HG02943 (cell line): Measurements from ENCODE around the gene ASZ1.

Experiments used
- ATAC-seq: cut with Tn5 transposase; IDR thresholded peaks from one replicate; pipeline ENCODE4 v1.9.1; 2021; ENCODE audit warnings: mild to moderate bottlenecking, low read depth, moderate library complexity; ENCODE audit not compliant: unreplicated experiment

ASZ1 gene

GRCh38 chr7:117347962-117348672, 79.2 kb downstream of the ASZ1 start:
- ATAC-seq, result peak; percentile 92

DNA sequence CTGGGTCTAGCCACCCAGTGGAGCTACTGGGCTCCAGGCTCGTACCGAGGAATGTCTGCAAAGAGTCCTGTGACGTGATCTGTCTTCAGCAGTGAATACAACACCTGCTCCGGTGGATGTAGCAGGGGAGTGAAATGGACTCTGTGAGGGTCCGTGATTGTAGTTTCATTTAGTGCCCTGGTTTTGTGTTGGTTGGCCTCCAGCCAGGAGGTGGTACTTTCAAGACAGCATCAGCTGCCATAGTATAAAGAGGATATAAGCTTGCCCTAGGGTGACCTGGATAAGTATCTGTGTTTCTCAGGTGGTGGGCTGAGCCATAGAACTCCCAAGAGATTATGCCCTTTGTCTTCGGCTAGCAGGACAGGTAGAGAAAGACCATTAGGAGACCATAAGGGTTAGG, 79.8 kb downstream of the ASZ1 start:
- ATAC-seq, result peak; percentile 16

DNA sequence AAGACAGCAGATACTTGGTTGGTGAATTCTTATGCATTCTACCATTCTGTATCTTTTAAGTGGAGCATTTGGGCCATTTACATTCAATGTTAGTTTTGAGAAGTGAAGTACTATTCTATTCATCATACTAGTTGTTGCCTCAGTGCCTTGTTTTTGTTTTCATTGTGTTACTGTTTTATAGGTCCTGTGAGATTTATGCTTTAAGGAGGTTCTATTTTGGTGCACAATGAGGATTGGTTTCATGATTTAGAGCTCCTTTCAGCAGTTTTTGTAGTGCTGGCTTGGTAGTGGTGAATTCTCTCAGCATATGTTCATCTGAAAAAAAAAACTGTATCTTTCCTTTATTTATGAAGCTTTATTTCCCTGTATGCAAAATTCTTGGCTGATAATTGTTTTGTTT, 81.1 kb downstream of the ASZ1 start:
- ATAC-seq, result no peak

- no peak for ATAC-seq
These were observed 89.3 kb downstream of the ASZ1 start for GRCh38 chr7:117338020-117338419.

DNA sequence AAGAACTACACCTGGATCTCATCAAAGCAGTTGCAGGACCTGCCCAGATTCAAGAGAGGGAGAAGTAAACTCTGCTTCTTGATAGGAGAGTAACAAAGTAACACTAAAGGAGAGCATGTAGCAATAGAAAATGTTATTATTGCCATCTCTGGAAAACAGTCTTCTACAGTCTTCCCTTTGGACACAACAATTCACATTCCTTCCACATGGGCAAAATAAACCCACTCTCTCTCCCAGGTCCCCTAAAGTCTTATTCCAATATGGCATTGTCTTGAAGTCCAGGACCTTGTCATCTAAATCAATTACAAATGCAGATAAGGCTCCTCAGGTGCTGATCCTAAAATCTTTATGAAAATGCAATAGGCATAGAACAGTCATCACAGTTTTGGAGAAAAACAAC, 94.1 kb downstream of the ASZ1 start:
- ATAC-seq, result no peak

GRCh38 chr7:117332031-117332430, 95.3 kb downstream of the ASZ1 start:
- ATAC-seq, result no peak

GRCh38 chr7:117325836-117326235, 101.5 kb downstream of the ASZ1 start:
- no peak for ATAC-seq

- no peak for ATAC-seq
These were observed 102.3 kb downstream of the ASZ1 start for GRCh38 chr7:117324960-117325359.

DNA sequence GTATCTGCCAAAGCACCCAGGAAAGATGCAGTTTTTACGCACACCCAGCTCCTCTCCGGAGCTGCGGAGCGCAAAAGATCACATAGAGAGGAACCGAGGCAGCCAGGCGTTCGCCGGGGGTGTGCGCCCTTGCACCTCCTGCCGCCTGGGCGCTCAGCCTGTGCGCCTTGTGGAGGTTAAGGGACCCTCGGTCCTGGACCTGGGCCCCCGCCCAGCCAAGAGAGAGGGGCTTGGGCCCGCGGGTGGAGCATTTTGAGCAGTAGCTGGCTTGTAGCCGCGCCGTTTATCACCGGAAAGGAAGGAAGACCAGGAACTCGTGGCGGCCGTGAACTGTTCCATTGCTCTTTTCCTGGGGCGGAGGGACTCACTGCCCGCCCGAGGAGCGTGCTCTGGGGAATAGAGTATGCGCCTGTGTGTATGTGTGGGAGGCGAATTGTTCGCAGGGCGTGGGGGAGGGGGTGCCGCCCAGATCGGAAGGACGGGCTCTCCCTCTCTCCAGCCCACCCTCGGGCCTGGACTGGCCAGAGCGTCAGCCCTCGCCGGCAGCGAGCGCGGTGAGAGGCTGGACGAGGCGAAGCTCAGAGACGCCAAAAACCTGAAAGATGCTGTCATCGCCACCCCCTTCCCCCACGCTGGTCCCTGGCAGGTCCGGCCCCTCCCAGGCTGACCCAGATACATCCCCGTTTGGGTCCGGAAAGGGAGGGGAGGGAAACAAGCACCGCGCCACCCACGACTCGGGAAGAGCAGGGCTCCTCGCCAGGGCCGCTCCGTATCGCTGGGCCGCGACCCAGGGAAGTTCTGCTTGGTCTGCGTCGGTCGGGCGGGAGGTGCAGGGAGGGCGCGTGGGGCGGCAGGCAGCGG, 103.2 kb downstream of the ASZ1 start:
- no peak for ATAC-seq

- ATAC-seq, result no peak
These were observed 103.9 kb downstream of the ASZ1 start for GRCh38 chr7:117323305-117323850.

- no peak for ATAC-seq
These were observed 104.5 kb downstream of the ASZ1 start, which contains the start of gene WNT2 for GRCh38 chr7:117322741-117323304. Gene WNT2 (minus strand): TSS chr7:117323058. CDS start chr7:117322989, 69 bp downstream.

- ATAC-seq, result no peak
These were observed 106.8 kb downstream of the ASZ1 start for GRCh38 chr7:117320523-117320922.

DNA sequence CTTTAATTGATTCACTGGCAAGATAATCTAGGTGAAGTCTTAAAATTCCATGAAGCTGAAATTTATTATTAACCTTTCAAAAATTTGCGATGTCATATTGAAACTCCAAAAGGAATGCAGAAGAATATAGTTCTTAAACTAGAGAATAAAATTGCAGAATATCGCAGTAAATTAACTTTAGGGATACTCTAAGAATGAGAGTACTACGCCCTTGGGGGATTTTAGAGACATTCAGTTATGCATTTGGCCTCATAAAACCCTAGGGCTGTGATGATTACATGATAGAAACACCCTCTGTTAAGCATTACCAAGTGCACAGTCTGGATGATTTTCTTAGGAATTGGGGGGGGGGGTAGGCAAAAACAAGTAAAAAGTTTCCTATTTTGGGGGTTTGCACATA, 108.1 kb downstream of the ASZ1 start:
- ATAC-seq, result no peak

GRCh38 chr7:117313582-117313981, 113.7 kb downstream of the ASZ1 start:
- no peak for ATAC-seq
